Activated CD4-positive, alpha-beta T cell treated with anti-CD3 and anti-CD28 coated beads, Interleukin-2, amount 10 ng/mL, durations not matched to agents 24 days and 14 days (primary cell): ENCODE data around the gene DPEP1. TPM values are rescaled to one million over a fixed set of nuclear protein-coding genes. Genes with fewer than 3 reads are reported as not detected.
"Not testable (repeated sequence)": the region's sequence is repeated elsewhere in the genome, so short reads cannot be mapped to it uniquely, and the experiment has no call there.

Experiments used
- DNase-seq: peaks from one replicate; pipeline ENCODE4 v3.0.0; 2022
- H3K27ac Mint-ChIP-seq: one replicate; pipeline ENCODE4 v1.8.0; 2022; ENCODE audit warnings: mild to moderate bottlenecking, mixed read lengths
- H3K27me3 Mint-ChIP-seq: one replicate; pipeline ENCODE4 v1.8.0; 2022; ENCODE audit warnings: mixed read lengths
- H3K36me3 Mint-ChIP-seq: one replicate; pipeline ENCODE4 v1.8.0; 2022; ENCODE audit warnings: low read depth, mild to moderate bottlenecking, mixed read lengths
- H3K4me1 Mint-ChIP-seq: one replicate; pipeline ENCODE4 v1.8.0; 2021; ENCODE audit warnings: mixed read lengths
- H3K4me3 Mint-ChIP-seq: one replicate; pipeline ENCODE4 v1.8.0; 2022; ENCODE audit warnings: mild to moderate bottlenecking, moderate library complexity, mixed read lengths
- H3K9me3 Mint-ChIP-seq: one replicate; pipeline ENCODE4 v1.8.0; 2021; ENCODE audit warnings: mixed read lengths
- intact Hi-C: fragments of 100-400 bp; cut with micrococcal nuclease; formaldehyde crosslinking; loops from one replicate; pipeline ENCODE4 v1.15.1; 2023
- total RNA-seq: library from RNA; stranded (reverse); gene quantifications from 2 replicates; pipeline ENCODE4 v1.2.3, GENCODE V29; 2022

The DPEP1 gene
- total RNA-seq, 1 donor from 2014 or later = not detected

DNA sequence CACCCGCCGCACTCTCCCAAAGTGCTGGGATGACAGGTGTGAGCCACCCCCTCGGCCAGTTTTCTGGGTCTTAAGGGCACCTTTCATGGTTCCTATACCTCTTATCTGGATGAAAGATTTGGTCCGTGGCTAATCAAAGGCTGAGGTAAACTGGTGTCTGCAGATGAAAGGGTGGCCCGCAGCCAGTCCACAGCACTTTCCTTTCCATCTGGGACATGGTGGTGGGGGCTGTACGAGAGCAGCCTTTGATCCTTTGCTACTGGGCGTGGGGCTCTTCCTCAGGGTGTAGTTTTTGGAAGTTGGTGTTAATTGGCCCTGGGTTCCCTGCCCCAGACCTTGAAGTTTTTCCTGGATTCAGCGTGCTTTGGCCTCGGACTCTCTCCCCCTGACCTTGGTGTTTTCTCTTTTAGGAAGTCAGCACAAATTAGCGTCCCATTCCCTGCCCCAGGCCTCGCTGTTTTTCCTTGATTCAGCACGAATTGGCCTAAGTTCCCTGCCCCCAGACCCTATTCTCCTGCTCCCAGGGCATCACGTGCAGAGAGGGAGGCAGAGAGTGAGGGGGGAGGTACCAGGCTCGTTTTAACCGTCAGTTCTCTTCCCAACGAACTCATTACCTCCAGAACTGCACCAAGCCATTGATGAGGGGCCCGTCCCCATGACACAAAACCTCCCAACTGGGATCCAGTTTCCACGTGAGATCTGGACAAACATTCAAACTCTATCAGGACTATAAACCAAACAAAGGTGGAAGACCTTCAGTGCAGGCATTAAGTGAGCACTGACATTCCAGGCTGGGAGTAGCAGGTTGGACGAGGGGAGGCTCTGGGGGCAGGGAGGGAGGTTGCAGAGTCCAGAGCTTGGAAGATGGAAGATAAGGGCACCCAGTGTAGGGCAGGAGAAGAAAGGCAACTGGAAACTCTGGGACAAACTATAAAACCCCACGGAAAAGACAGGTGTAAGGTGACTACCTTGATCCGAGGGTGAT lies 11.6 kb downstream of the DPEP1 start:
- intact Hi-C loops = no loop called here
- Mint-ChIP-seq H3K4me1 (no peaks in the 10 kb centered on the region), H3K9me3 (no peaks in the 10 kb centered on the region), H3K36me3 (no peaks in the 10 kb centered on the region), H3K4me3 (no peak overlapping the region), H3K27me3 (peaks cover 19% of the 10 kb centered on the region), H3K27ac (no peak overlapping the region)
- no peak for DNase-seq

DNA sequence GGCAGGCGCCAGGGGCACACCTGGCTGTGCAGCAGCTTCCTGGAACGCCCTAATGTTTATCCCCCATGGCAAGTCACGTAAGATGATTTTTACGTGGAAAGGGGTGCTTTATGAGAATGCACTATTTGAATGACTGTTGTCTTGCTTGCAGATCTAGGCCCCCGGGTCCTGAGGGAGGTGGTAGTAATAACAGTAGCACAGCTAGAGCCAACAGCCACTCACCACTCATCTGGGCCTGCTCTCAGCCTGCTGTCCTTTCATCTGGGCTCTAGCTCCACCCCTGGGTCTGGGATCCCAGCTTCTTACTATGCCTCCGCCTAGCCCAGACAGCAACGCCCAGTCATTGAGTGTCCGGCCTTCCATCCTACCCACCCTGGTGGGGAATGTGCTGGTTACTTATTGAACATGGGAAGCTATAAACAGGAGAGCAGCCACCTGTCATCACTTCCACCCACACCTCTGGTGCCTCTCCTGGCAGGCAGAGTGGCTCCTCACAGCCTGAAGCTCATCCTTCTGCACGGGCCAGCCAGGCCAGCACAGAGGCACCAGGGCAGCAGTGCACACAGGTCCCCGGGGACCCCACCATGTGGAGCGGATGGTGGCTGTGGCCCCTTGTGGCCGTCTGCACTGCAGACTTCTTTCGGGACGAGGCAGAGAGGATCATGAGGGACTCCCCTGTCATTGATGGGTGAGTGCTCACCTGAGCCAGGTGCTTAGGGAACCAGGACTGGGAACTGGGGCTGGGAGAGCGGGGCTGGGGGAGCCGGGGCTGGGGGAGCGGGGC lies 16.6 kb downstream of the DPEP1 start:
- Mint-ChIP-seq H3K4me1 (no peaks in the 10 kb centered on the region), H3K4me3 (no peak overlapping the region), H3K36me3 (no peaks in the 10 kb centered on the region), H3K27me3 (peaks cover 4% of the 10 kb centered on the region), H3K27ac (no peak overlapping the region), H3K9me3 (no peaks in the 10 kb centered on the region)
- intact Hi-C loops = no loop called here
- no peak for DNase-seq

DNA sequence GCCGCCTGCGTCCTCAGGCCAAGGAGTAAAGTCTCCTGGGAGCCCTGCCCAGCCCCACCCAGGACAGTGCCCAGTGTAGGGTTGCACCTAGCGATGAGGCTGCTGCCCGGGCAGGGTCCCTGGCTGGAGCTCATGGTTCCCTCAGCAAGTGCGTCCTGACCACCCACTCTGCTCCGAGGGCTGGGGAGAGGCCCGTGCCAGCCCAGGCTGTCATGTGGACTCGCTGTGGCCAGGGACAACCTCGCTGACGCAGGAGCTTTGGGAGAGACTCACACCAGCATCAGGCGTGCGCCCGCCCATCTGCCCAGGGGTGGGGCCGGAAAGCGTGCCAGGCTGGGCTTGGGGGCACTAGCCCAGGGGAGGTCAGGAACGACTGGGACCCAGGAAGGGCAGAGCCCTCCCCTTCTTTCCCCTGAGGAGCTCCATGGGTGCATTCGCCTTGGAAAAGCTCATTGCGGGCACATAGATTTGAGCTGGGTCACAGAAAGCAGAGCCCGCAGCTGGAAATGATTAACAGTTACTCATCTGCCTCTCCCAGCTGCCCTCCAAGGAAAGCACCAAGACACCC lies 19.7 kb downstream of the DPEP1 start:
- intact Hi-C loops = no loop called here
- Mint-ChIP-seq H3K4me3 (no peak overlapping the region), H3K9me3 (no peaks in the 10 kb centered on the region), H3K27ac (no peak overlapping the region), H3K4me1 (no peaks in the 10 kb centered on the region), H3K36me3 (no peaks in the 10 kb centered on the region), H3K27me3 (no peaks in the 10 kb centered on the region)
- DNase-seq = no peak

DNA sequence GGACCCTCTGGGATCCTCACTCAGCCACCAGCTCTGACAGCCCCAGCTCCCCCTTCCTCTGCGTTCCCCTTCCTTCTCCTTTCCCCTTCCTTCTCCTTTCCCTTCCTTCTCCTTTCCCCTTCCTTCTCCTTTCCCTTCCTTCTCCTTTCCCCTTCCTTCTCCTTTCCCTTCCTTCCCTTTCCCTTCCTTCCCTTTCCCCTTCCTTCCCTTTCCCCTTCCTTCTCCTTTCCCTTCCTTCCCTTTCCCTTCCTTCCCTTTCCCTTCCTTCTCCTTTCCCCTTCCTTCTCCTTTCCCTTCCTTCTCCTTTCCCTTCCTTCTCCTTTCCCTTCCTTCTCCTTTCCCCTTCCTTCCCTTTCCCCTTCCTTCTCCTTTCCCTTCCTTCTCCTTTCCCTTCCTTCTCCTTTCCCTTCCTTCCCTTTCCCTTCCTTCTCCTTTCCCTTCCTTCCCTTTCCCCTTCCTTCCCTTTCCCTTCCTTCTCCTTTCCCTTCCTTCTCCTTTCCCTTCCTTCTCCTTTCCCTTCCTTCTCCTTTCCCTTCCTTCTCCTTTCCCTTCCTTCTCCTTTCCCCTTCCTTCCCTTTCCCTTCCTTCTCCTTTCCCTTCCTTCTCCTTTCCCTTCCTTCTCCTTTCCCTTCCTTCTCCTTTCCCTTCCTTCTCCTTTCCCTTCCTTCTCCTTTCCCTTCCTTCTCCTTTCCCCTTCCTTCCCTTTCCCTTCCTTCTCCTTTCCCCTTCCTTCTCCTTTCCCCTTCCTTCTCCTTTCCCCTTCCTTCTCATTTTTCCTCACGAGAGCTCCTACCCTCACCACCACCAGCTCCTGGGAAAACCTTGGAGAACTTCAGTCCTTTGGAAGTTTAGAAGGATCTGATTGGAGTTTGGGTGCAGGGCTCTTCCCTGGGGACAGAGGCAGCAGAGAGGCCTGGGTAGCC lies 21.3 kb downstream of the DPEP1 start:
- H3K27ac Mint-ChIP-seq, intact Hi-C loops, H3K9me3 Mint-ChIP-seq, H3K4me3 Mint-ChIP-seq, H3K27me3 Mint-ChIP-seq, DNase-seq, H3K4me1 Mint-ChIP-seq, H3K36me3 Mint-ChIP-seq: not testable (repeated sequence)

DNA sequence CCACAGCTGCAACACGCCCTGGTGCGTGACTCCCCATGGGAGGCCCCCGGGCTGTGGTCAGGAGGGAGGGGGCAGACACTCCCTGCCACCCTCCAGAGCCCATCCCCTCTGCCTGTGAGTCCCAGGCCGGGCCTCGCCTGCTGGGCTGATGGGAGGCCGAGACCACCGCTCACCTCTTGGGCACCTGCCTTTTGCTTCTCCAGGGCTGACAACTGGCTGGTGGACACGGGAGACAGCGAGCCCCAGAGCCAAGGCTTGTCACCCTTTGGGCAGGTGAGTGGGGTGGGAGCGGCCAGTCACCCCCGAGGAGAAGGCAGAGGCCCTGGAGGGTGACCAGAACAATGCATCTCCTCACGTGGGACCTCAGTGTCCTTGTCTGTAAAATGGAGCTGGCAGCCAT lies 23.2 kb downstream of the DPEP1 start:
- DNase-seq = no peak
- H3K27me3 Mint-ChIP-seq = peaks cover 3% of the 10 kb centered on the region
- H3K36me3 Mint-ChIP-seq = no peaks in the 10 kb centered on the region
- intact Hi-C loops = no loop called here
- H3K27ac Mint-ChIP-seq = no peak overlapping the region
- no peak overlapping the region for H3K4me3 Mint-ChIP-seq
- no peaks in the 10 kb centered on the region for H3K9me3 Mint-ChIP-seq
- H3K4me1 Mint-ChIP-seq = peaks cover 6% of the 10 kb centered on the region

DNA sequence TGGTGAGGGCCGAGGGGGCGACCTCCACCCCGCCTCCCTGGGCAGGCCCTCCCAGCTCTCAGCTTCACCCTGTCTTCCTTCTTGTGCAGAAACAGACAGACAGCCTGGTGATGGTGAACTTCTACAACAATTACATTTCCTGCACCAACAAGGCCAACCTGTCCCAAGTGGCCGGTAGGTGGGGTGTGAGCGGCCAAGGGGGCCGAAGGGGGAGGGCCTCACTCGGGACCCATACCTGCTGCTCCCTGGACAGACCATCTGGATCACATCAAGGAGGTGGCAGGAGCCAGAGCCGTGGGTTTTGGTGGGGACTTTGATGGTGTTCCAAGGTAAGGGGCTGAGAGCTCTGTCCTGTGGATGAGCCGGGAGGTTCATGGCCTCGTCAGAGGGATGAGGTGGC lies 23.9 kb downstream of the DPEP1 start:
- H3K4me3 Mint-ChIP-seq = no peak overlapping the region
- H3K36me3 Mint-ChIP-seq = no peaks in the 10 kb centered on the region
- intact Hi-C loops = no loop called here
- DNase-seq = no peak
- no peak overlapping the region for H3K27ac Mint-ChIP-seq
- H3K9me3 Mint-ChIP-seq = no peaks in the 10 kb centered on the region
- H3K4me1 Mint-ChIP-seq = peaks cover 6% of the 10 kb centered on the region
- peaks cover 3% of the 10 kb centered on the region for H3K27me3 Mint-ChIP-seq

DNA sequence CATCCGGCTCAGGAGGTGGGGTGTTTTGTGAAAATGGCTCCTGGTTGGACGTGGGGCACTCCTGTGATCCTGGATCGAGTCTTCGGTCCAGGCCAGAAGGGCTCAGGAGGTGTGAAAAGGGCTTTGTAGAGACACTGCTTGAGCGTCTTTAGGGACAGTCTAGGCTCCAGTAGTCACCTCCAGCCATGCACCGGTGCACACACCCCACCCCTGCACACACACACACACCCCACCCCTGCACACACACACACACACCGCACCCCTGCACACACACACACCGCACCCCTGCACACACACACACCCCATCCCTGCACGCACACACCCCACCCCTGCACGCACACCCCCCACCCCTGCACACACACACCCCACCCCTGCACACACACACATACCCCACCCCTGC lies 25.0 kb downstream of the DPEP1 start:
- H3K27ac Mint-ChIP-seq = no peak overlapping the region
- peaks cover 6% of the 10 kb centered on the region for H3K4me1 Mint-ChIP-seq
- DNase-seq = no peak
- no peaks in the 10 kb centered on the region for H3K36me3 Mint-ChIP-seq
- intact Hi-C loops = no loop called here
- H3K4me3 Mint-ChIP-seq = no peak overlapping the region
- no peaks in the 10 kb centered on the region for H3K9me3 Mint-ChIP-seq
- H3K27me3 Mint-ChIP-seq = peaks cover 3% of the 10 kb centered on the region

DNA sequence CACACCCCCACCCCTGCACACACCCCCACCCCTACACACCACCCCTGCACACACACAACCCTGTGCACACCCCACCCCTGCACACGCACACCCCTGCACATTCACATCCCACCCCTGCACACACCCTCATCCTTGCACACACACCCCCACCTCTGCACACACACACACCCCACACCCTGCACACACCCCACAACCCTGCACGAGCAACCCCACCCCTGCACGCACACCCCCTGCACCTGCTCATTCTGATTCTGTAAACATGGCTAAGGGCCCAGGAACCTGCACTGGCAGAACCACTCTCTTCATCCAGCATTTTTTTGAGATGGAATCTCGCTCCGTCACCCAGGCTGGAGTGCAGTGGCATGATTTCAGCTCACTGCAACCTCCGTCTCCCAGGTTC lies 25.9 kb downstream of the DPEP1 start:
- Mint-ChIP-seq H3K4me1 (peaks cover 6% of the 10 kb centered on the region), H3K27ac (no peak overlapping the region), H3K36me3 (no peaks in the 10 kb centered on the region), H3K9me3 (no peaks in the 10 kb centered on the region), H3K4me3 (no peak overlapping the region), H3K27me3 (peaks cover 3% of the 10 kb centered on the region)
- intact Hi-C loops = no loop called here
- no peak for DNase-seq

DNA sequence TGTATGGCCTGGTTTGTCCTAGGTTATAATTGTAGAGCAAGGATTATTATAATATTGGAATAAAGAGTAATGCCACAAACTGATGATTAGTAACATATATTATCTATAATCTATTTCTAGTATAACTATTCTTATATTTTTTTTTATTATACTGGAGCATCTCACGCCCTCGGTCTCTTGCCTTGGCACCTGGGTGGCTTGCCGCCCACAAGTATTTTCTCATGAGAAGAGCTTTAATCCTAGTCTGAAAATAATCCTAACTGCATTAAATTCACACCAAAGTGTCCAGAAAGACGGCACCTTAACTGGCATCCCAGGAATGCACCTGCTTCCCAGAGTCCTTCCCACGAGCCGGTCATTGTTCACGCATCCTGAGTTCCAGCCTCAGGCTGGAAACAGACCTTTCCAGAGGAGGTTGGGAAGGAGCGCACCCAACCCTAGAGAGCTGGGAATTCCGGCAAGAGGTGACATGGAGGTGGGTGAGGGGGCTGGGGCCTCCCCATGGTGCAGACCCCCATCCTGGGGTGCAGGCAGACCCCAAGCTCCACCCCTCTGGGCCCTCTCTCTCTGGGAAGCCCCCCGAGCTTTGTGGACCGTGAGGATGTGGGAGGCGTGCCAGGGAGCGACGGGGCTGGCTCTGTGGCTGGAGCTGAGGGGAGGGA lies 28.1 kb downstream of the DPEP1 start:
- intact Hi-C loops = loop anchor here (1.0 to 2.0 kb wide), 2 partner anchors 39 to 66 kb away; partner anchors contain the start of gene CPNE7
- H3K9me3 Mint-ChIP-seq = no peaks in the 10 kb centered on the region
- peaks cover 3% of the 10 kb centered on the region for H3K27me3 Mint-ChIP-seq
- peaks cover 15% of the 10 kb centered on the region for H3K36me3 Mint-ChIP-seq
- no peak overlapping the region for H3K27ac Mint-ChIP-seq
- peaks cover 6% of the 10 kb centered on the region for H3K4me1 Mint-ChIP-seq
- peak overlapping the region; percentile 80 for H3K4me3 Mint-ChIP-seq
- DNase-seq = no peak

DNA sequence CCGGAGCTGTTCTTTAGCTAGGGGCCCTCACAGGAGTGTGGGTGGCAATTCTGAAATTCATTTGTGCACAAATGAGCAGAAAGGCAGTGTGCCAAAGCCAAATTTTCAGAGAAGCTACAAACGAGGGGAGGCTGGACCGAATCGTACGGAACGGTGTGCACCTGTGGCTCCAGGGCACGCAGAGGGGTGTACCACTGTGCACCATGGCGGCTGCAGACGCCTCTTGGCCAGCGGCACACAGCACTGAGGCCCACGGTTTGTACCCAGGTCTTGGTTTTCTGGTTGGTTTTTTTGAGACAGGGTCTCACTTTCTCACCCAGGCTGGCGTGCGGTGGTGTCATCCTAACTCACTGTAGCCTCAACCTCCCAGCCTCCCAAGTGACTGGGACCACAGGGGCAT lies 29.1 kb downstream of the DPEP1 start:
- intact Hi-C loops = no loop called here
- no peak overlapping the region for H3K27ac Mint-ChIP-seq
- H3K27me3 Mint-ChIP-seq = peaks cover 3% of the 10 kb centered on the region
- H3K4me1 Mint-ChIP-seq = peaks cover 6% of the 10 kb centered on the region
- no peak for DNase-seq
- peaks cover 19% of the 10 kb centered on the region for H3K36me3 Mint-ChIP-seq
- H3K9me3 Mint-ChIP-seq = no peaks in the 10 kb centered on the region
- H3K4me3 Mint-ChIP-seq = no peak overlapping the region

DNA sequence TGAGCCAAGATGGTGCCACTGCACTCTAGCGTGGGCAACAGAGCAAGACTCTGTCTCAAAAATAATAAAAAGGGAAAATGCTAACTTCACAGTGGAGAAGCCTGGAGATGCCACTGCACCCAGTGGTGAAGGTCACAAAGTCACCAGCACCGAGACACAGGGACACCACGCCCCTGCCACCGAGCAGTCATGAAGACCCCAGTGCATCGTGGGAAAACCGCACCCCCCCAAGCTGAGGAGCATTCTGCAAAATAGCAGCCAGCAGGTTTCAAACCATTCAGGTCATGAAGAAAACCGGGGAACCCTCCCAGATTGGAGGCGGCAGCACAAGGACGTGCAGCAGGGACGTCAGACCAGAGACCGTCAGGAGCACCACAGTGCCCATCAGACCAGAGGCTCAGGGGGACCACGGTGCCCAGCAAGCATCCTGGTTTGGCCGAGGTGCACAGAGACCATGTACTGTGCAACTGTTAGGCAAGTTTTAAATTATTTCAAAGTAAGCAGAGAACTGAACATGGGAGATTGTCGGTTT lies 30.4 kb downstream of the DPEP1 start:
- intact Hi-C loops = no loop called here
- Mint-ChIP-seq H3K4me1 (peaks cover 6% of the 10 kb centered on the region), H3K9me3 (no peaks in the 10 kb centered on the region), H3K27ac (no peak overlapping the region), H3K27me3 (peaks cover 3% of the 10 kb centered on the region), H3K4me3 (no peak overlapping the region), H3K36me3 (peaks cover 24% of the 10 kb centered on the region)
- no peak for DNase-seq

DNA sequence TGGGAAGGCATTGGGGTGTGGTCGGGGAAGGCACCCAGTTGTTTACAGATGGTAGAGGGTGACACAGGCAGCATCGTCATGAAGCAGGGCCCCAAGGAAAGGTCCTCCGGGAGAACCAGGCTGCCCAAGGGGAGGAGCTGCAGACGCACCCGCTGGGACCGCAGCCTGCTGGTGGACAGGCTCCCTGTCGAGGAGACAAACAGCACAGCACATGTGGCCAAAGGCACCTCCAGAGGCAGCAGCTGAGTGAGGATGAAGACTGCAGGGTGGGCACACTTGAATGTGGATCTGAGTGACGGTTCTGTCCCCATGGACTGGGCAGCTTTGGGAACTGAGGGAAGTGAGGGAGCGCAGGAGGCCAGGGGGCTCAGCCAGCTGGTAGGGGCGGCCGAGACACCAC lies 31.7 kb downstream of the DPEP1 start:
- Mint-ChIP-seq H3K4me1 (peaks cover 6% of the 10 kb centered on the region), H3K9me3 (no peaks in the 10 kb centered on the region), H3K27ac (no peak overlapping the region), H3K27me3 (peaks cover 3% of the 10 kb centered on the region), H3K4me3 (no peak overlapping the region), H3K36me3 (peaks cover 29% of the 10 kb centered on the region)
- intact Hi-C loops = no loop called here
- DNase-seq = no peak

DNA sequence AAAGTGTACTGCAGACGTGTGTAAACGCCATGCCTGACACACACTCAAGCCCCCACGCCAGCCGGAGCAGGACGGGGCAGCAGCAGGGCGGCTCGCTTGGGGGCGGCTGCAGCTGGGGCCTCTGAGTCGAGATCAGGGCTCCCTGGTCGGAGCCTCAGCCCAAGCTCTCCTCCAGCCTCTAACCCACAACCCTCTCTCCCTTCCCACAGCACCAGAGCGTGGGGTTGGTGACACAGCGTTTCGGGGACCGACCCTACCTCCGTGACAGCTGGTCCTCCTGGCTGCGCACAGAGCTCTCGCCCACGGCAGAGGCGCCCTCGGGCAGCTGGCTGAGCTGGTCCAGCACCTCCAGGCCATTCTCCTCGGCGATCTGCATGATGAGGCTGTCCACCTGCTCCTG lies 32.8 kb downstream of the DPEP1 start:
- H3K9me3 Mint-ChIP-seq = no peaks in the 10 kb centered on the region

More for the DNA sequence above, 32.8 kb downstream of the DPEP1 start:
- Mint-ChIP-seq H3K4me3 (no peak overlapping the region), H3K27ac (no peak overlapping the region), H3K4me1 (no peaks in the 10 kb centered on the region), H3K27me3 (no peaks in the 10 kb centered on the region), H3K36me3 (peaks cover 31% of the 10 kb centered on the region)
- no peak for DNase-seq
- intact Hi-C loops = no loop called here
